Keratinocyte (primary cell): Measurements from ENCODE around the gene PATZ1.

Experiments
- EZH2 ChIP-seq: IDR thresholded peaks from one replicate; pipeline ENCODE4 v1.6.1; 2012; ENCODE audit warnings: inconsistent platforms, mild to moderate bottlenecking, low read length, moderate library complexity
- TF ChIP-seq, protein P1 (sequence below), 3 experiments: IDR thresholded peaks in 1 of 3; conservative IDR thresholded peaks in 1 of 3; optimal IDR thresholded peaks in 1 of 3; 2 replicates in 2 of 3; 3 replicates in 1 of 3; pipeline versions ENCODE3 to v1.5.1; 2011; ENCODE audit warnings: low read length in 3 of 3, mild to moderate bottlenecking in 3 of 3, moderate library complexity in 2 of 3, control low read depth in 1 of 3, inconsistent platforms in 1 of 3; ENCODE audit not compliant: insufficient read depth in 2 of 3; ENCODE audit errors: extremely low read depth in 1 of 3

DNA sequence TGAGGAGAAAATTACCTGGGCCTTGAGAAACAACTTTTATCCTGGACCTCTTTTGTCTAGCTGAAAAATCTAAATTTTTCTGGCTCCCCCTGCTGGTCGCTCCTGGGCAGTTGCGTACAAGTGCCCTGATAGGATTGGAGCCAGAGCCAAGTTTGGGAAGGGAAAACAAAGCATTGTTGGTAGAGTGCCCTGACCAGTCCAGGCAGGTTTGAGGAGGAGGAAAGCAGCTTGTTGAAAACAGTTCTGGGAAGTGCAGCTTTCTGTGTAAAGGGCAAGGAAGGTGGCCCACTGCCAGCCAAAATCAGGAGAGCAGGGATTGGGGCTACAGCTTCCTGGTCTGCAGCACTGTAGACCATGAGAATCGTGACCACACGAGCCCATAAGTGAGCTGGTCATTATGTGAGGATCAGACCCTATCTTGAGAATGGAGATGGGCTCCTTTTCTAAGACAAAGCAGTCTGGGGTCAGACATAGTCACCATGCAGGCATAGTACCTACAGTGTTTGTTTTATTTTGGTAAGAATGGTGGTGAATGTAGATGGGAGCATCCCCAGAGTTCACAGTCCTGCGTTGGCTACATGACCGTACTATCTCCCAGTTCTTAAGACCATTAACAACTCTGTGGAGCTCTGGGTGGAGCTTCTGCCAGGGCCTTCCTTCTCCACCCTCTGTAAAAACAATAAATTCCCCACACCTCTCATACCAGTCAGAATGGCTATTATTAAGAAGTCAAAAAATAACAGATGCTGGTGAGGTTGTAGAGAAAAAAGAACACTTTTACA, 32.6 kb downstream of the PATZ1 start:
- TF ChIP-seq, protein P1, sequence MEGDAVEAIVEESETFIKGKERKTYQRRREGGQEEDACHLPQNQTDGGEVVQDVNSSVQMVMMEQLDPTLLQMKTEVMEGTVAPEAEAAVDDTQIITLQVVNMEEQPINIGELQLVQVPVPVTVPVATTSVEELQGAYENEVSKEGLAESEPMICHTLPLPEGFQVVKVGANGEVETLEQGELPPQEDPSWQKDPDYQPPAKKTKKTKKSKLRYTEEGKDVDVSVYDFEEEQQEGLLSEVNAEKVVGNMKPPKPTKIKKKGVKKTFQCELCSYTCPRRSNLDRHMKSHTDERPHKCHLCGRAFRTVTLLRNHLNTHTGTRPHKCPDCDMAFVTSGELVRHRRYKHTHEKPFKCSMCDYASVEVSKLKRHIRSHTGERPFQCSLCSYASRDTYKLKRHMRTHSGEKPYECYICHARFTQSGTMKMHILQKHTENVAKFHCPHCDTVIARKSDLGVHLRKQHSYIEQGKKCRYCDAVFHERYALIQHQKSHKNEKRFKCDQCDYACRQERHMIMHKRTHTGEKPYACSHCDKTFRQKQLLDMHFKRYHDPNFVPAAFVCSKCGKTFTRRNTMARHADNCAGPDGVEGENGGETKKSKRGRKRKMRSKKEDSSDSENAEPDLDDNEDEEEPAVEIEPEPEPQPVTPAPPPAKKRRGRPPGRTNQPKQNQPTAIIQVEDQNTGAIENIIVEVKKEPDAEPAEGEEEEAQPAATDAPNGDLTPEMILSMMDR (optimal IDR thresholded peaks at IDR 0.05 in 1 of 3, IDR thresholded peaks at IDR 0.05 in 1 of 3, conservative IDR thresholded peaks at IDR 0.05 in 1 of 3; ENCODE audit: extremely low read depth in 1 of 3, insufficient read depth in 2 of 3, low read length in 3 of 3), result peak; percentile 67 to 94 (median 80)
- no peak for TF ChIP-seq EZH2
